ENCODE measurements around the gene CHCHD10.

- no peak for TF ChIP-seq EZH2 (IDR thresholded peaks at IDR 0.05; ENCODE audit: insufficient read depth, poor library complexity, severe bottlenecking)
- TF ChIP-seq EZH2phosphoT487 (IDR thresholded peaks at IDR 0.05; ENCODE audit: insufficient read depth, low read depth) = no peak
Observed at GRCh38 chr22:23789121-23789520, 21.3 kb upstream of the CHCHD10 start.

Data from GM23248 (cell line).